GM12878 (cell line): ENCODE results near the gene CDH10. TPM values are rescaled to one million over a fixed set of nuclear protein-coding genes. Genes with fewer than 3 reads are reported as not detected.

Experiments
- ATAC-seq: fragments of 200-7000 bp; cut with Tn5 transposase; 3 replicates; pipeline ENCODE4 v1.9.1; 2020; ENCODE audit warnings: mild to moderate bottlenecking, moderate library complexity
- BruUV-seq: library from RNA; stranded (reverse); fragments of 400-500 nt; replicated peaks from 2 replicates; lab custom pipeline; 2021; lab: Mats Ljungman, UMichigan
- CTCF ChIA-PET: fragments of 300-600 bp; sonication (Branson Sonifier 250); formaldehyde crosslinking; extraction: SDS; loops from one replicate; lab custom pipeline; 2021; ENCODE audit warnings: inconsistent platforms; lab: Yijun Ruan, JAX
- POLR2A ChIA-PET: fragments of 350-600 bp; formaldehyde crosslinking; extraction: SDS; loops from one replicate; lab custom pipeline; 2021; ENCODE audit warnings: inconsistent platforms; lab: Charles Lee
- RAD21 ChIA-PET: fragments of 300-600 bp; sonication (Branson Sonifier 250); formaldehyde crosslinking; loops from one replicate; lab custom pipeline; 2023; ENCODE audit warnings: antibody characterized with exemption; ENCODE audit not compliant: unreplicated experiment; lab: Charles Lee
- SMC1A ChIA-PET: fragments of 300-600 bp; sonication (Branson Sonifier 250); formaldehyde crosslinking; loops from one replicate; lab custom pipeline; 2023; ENCODE audit not compliant: unreplicated experiment, uncharacterized antibody; lab: Charles Lee
- DNase-seq: peaks from one replicate; pipeline ENCODE4 v3.0.0-alpha.2; 2011; ENCODE audit warnings: low read depth, low spot score
- FAIRE-seq: peaks from 3 replicates; lab custom pipeline; 2011; peaks lifted over from hg19 to GRCh38; lab: Jason Lieb, UNC
- H2AFZ ChIP-seq: 2 replicates; pipeline ENCODE4 v1.6.0; 2011; ENCODE audit warnings: low read depth, low read length, control low read depth; ENCODE audit not compliant: control insufficient read depth
- H3K27ac ChIP-seq: 2 replicates; pipeline ENCODE4 v1.5.1; 2011; ENCODE audit warnings: control low read depth; ENCODE audit not compliant: control insufficient read depth, insufficient read depth
- H3K27me3 ChIP-seq, 2 experiments: replicated peaks in 1 of 2; 2 replicates each; pipeline versions ENCODE4 v1.6.0 to v1.6.1; 2011; ENCODE audit warnings: low read length in 1 of 2; ENCODE audit not compliant: control insufficient read depth in 2 of 2, insufficient read depth in 2 of 2
- H3K36me3 ChIP-seq, 2 experiments: 2 replicates each; pipeline ENCODE4 v1.5.1; 2011; ENCODE audit warnings: low read length in 1 of 2; ENCODE audit not compliant: control insufficient read depth in 2 of 2, insufficient read depth in 2 of 2
- H3K4me1 ChIP-seq: 2 replicates; pipeline ENCODE4 v1.6.1; 2011; ENCODE audit warnings: mild to moderate bottlenecking, low read length, moderate library complexity, mixed read lengths; ENCODE audit not compliant: control insufficient read depth, insufficient read depth
- H3K4me2 ChIP-seq: 2 replicates; pipeline ENCODE4 v1.6.0; 2011; ENCODE audit warnings: control low read depth; ENCODE audit not compliant: control insufficient read depth, insufficient read depth
- H3K4me3 ChIP-seq: fragments of 200-600 bp; sonication (generic); 2 replicates; pipeline ENCODE4 v1.5.1; 2016
- H3K79me2 ChIP-seq: 2 replicates; pipeline ENCODE4 v1.6.0; 2011; ENCODE audit warnings: low read length; ENCODE audit not compliant: control insufficient read depth, insufficient read depth
- H3K9ac ChIP-seq: 2 replicates; pipeline ENCODE4 v1.8.0; 2011; ENCODE audit warnings: low read length, control low read depth, mixed read lengths; ENCODE audit not compliant: control insufficient read depth, insufficient read depth
- H3K9me3 ChIP-seq: replicated peaks from 3 replicates; pipeline ENCODE4 v1.5.1; 2011; ENCODE audit warnings: mild to moderate bottlenecking, low read length; ENCODE audit not compliant: control insufficient read depth, insufficient read depth
- H4K20me1 ChIP-seq: 2 replicates; pipeline ENCODE4 v1.6.0; 2011; ENCODE audit not compliant: control insufficient read depth, insufficient read depth
- CREB1 ChIP-seq: IDR thresholded peaks from 2 replicates; pipeline ENCODE4 v1.6.1; 2012; ENCODE audit warnings: low read depth, mild to moderate bottlenecking, inconsistent platforms
- CREM ChIP-seq: IDR thresholded peaks from 2 replicates; pipeline ENCODE4 v1.6.1; 2014; ENCODE audit warnings: antibody characterized with exemption, low read depth
- DPF2 ChIP-seq: fragments of 450-650 bp; IDR thresholded peaks from 2 replicates; pipeline ENCODE4 v1.6.1; 2017; ENCODE audit warnings: mild to moderate bottlenecking
- RB1 ChIP-seq: fragments of 450-650 bp; formaldehyde crosslinking; IDR thresholded peaks from 2 replicates; pipeline ENCODE4 v1.6.1; 2017; ENCODE audit warnings: mild to moderate bottlenecking, borderline replicate concordance
- SMAD5 ChIP-seq: IDR thresholded peaks from 2 replicates; pipeline ENCODE4 v1.6.1; 2016; ENCODE audit warnings: antibody characterized with exemption, low read depth
- SREBF1 ChIP-seq: IDR thresholded peaks from 2 replicates; pipeline ENCODE4 v1.6.1; 2012; ENCODE audit warnings: mild to moderate bottlenecking, low read length
- STAT1 ChIP-seq: fragments of 450-650 bp; conservative IDR thresholded peaks from 2 replicates; pipeline ENCODE4 v1.6.1; 2014; ENCODE audit warnings: antibody characterized with exemption, mild to moderate bottlenecking
- TAF1 ChIP-seq: IDR thresholded peaks from 2 replicates; pipeline ENCODE4 v1.6.1; 2011; ENCODE audit warnings: mild to moderate bottlenecking, low read depth, low read length, borderline replicate concordance
- ZSCAN29 ChIP-seq: fragments of 450-650 bp; IDR thresholded peaks from 2 replicates; pipeline ENCODE4 v1.6.1; 2017; ENCODE audit warnings: mild to moderate bottlenecking, moderate library complexity
- WGBS: methylation state at CpG from one replicate; pipeline ENCODE4 v1.1.6; 2016; ENCODE audit warnings: low lambda C conversion rate; ENCODE audit not compliant: insufficient replicate concordance, insufficient coverage; ENCODE audit errors: missing lambda C conversion rate; 5-methylcytosine and 5-hydroxymethylcytosine counted together
- in situ Hi-C: fragments of 300-500 bp; cut with MboI; formaldehyde crosslinking; loops from 9 replicates; pipeline ENCODE4 v1.14.3; 2018; ENCODE audit warnings: mixed read lengths
- intact Hi-C: fragments of 100-400 bp; cut with micrococcal nuclease; formaldehyde crosslinking; loops from one replicate; pipeline ENCODE4 v1.14.2; 2022; ENCODE audit not compliant: unreplicated experiment
- polyA plus RNA-seq, 11 experiments: library from polyadenylated mRNA; depleted of rRNA in 4 of 11; unstranded in 6 of 11; stranded (reverse) in 5 of 11; fragments of >200 nt; fragmentation: Nextera tagmentation in 4 of 11; fragmentation: Illumina TruSeq in 1 of 11; extraction: Ambion mirVana in 4 of 11; extraction: Trizol in 1 of 11; gene quantifications; 1 replicate in 1 of 11; 2 replicates in 10 of 11; pipeline versions ENCODE4 v1.2.1 to v1.2.3, GENCODE V29; 2011 to 2016; ENCODE audit warnings: inconsistent platforms in 2 of 11, missing spikeins in 2 of 11, low read depth in 1 of 11
- total RNA-seq, 4 experiments: library from RNA; depleted of rRNA in 3 of 4; stranded (reverse); fragments of >200 nt in 3 of 4; fragmentation: Illumina TruSeq in 1 of 4; extraction: Trizol in 1 of 4; gene quantifications; 2 replicates each; pipeline versions ENCODE4 v1.2.1 to v1.2.3, GENCODE V29; 2013 to 2021
- TF ChIP-seq, protein P1 (sequence below): IDR thresholded peaks from 2 replicates; pipeline ENCODE4 v1.6.1; 2012; ENCODE audit warnings: low read length, inconsistent platforms
- TF ChIP-seq, protein P2 (sequence below): fragments of 450-650 bp; IDR thresholded peaks from 2 replicates; pipeline ENCODE4 v1.6.1; 2017; ENCODE audit warnings: borderline replicate concordance

Gene CDH10
- total and polyA plus RNA-seq, 10 of the 15 experiments (the other 5 are each of a cell fraction or from before 2014, with no cell fraction given): 0.04 to 0.05 TPM; not detected in 8

DNA sequence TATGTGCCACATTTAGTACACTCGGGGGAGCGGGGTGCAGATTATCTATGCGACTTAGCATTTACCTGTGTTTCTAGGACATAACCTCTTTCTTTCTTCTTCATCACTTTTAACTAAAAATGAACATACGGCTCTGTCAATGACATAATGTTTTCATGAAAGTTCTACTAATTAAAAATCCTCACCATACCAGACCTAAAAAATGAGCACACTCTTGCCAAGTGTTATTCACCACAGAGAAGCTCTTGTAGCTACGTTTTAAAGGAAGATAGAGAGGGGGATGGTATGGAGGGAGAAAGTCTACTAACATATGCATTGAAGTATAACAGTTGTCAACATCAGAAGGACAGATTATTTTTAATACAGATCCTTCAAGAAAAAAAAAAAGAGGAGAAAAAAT lies 1.6 kb downstream of the CDH10 start:
- FAIRE-seq (no peak), ATAC-seq (no peak), DNase-seq (no peak)
- no peaks in the 10 kb centered on the region for H3K4me1 ChIP-seq
- no peaks in the 10 kb centered on the region for H3K36me3 ChIP-seq
- H3K27me3 ChIP-seq: no peaks in the 10 kb centered on the region
- intact Hi-C loops (no loop called here), in situ Hi-C loops (no loop called here)
- no peak overlapping the region for H3K4me3 ChIP-seq
- H4K20me1 ChIP-seq: no peaks in the 10 kb centered on the region
- no peak overlapping the region for H2AFZ ChIP-seq
- ChIA-PET RAD21 (no interaction called here), CTCF (no interaction called here), POLR2A (no interaction called here), SMC1A (no interaction called here)
- H3K27ac ChIP-seq: no peak overlapping the region
- 19% methylated on average over 5 of the region's 5 CpGs for WGBS
- H3K4me2 ChIP-seq: no peak overlapping the region
- no peaks in the 10 kb centered on the region for H3K79me2 ChIP-seq
- no peaks in the 10 kb centered on the region for H3K9me3 ChIP-seq
- no peak overlapping the region for H3K9ac ChIP-seq
- TF ChIP-seq RB1: no peak
- TF ChIP-seq STAT1: no peak
- TF ChIP-seq SREBF1: no peak
- TF ChIP-seq SMAD5: no peak
- TF ChIP-seq CREB1: no peak
- TF ChIP-seq ZSCAN29: no peak
- TF ChIP-seq, protein P1, sequence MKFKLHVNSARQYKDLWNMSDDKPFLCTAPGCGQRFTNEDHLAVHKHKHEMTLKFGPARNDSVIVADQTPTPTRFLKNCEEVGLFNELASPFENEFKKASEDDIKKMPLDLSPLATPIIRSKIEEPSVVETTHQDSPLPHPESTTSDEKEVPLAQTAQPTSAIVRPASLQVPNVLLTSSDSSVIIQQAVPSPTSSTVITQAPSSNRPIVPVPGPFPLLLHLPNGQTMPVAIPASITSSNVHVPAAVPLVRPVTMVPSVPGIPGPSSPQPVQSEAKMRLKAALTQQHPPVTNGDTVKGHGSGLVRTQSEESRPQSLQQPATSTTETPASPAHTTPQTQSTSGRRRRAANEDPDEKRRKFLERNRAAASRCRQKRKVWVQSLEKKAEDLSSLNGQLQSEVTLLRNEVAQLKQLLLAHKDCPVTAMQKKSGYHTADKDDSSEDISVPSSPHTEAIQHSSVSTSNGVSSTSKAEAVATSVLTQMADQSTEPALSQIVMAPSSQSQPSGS: no peak
- no peak for TF ChIP-seq DPF2
- no peak for TF ChIP-seq TAF1
- no peak for TF ChIP-seq CREM
- TF ChIP-seq, protein P2, sequence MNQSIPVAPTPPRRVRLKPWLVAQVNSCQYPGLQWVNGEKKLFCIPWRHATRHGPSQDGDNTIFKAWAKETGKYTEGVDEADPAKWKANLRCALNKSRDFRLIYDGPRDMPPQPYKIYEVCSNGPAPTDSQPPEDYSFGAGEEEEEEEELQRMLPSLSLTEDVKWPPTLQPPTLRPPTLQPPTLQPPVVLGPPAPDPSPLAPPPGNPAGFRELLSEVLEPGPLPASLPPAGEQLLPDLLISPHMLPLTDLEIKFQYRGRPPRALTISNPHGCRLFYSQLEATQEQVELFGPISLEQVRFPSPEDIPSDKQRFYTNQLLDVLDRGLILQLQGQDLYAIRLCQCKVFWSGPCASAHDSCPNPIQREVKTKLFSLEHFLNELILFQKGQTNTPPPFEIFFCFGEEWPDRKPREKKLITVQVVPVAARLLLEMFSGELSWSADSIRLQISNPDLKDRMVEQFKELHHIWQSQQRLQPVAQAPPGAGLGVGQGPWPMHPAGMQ: no peak
- BruUV-seq: no TSS peak
